ENCODE data around the gene PRRX2.
"Not testable (repeated sequence)": the region's sequence is repeated elsewhere in the genome, so short reads cannot be mapped to it uniquely, and the experiment has no call there.

Gene PRRX2

DNA sequence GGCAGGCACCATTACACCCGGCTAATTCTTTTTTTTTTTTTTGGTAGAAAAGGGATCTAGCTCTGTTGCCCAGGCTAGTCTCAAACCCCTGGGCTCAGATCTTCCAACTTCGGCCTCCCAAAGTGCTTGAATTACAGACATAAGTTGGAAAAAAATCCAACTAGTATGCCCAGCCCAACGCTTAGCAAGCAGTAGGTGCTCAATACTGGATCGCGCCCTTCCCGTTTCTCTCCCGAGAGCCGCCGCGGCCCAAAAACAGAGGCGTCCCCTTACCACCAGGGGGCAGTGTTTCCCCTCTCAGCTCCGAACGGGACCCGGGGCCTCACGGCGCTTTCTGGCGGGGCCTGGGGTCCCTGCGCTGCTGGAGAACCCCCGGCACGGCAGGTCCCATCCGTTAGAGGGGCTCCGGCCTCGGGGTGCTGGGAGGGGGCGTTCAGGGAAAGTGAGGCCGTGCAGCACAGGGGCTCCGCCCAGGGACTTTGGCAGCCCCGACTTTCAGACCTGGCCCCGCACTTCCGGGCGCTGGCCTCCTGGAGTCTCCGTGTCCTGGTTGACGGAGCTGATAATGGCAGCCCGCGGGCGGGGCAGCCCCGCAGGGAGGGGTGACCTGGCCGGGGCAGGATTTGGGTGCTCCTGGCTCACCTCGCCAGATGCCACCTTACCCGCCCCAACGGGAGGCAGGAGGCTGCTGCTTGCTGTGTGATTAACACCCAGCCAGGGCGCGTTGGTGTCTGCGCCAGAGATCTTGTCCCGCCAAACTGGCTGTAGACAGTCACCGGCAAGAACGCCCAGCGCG lies 72.2 kb downstream of the PRRX2 start:
- DNase-seq: no peak

DNA sequence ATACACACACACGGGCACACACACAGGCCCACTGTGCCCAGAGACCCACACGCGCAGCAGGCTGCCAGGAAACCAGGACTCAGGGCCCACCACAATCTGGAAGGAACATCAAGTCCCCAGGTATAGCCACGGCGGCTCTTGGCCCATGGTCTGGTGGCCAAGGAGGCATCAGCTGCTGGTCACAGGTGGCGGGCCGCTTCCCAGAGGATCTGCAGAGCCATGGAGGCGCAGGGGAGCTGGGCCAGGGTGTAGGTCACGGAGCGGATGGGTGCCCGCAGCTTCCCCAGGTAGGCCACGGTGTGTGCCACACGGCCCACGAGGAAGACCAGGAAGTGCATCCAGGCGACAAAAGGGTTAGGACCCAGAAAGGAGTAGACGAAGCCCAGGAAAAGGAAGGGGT lies 74.0 kb downstream of the PRRX2 start:
- no peak for DNase-seq

DNA sequence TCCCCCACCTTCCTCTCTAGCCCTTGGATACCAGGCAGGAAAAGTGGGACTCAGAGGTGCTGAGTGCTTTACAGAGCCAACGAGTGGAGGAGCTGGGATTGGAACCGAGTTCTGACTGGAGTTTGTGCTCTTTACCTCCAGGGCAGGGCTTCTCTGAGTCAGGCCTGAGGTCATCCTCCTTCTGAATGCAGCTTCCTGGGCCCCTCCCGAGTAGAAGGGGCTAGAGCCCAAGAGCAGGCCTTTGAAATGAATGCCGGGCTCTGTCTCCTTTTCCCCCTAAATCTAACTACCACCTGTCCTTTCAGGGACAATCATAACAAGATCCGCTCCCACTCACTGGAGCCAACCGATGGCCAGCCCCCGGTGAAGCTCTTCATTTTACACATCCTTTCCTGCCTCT lies 74.7 kb downstream of the PRRX2 start:
- no peak for DNase-seq

DNA sequence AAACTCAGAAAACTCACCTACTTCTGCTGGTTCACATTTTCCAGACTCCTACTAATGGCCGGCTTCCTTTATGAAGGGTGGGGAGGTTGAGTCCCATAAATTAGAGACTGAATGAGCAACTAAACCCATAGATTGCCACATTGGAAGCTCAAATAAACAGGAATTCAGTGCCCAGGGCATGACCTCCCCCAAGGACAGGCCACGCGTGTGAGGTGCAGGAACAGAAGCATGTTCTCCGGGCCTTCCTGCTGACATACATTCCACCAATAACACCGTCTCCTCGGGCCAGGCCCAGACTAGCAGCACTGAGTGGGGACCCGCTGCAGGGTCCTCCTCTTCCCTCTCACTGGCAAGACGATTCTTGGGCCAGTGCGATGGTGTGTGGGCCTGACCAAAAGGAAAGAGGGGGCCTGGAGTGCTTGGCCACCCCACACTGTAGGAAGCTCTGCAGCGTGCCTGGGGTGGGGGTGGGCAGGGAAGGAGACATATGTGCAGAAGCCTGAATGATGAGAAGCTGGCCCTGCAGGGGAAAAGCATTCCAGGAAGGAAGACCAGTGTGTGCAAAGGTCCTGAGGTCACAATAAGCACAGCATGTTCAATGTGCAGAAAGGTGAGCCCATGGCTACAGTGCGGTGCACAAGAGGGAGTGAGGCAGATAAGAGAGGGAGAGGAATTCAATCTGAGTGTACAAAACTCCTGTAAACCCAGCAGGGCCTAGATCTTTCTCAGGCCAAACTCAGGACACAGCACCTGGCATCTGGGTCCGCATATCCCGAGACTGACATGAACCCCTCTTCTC lies 75.4 kb downstream of the PRRX2 start:
- no peak for DNase-seq

DNA sequence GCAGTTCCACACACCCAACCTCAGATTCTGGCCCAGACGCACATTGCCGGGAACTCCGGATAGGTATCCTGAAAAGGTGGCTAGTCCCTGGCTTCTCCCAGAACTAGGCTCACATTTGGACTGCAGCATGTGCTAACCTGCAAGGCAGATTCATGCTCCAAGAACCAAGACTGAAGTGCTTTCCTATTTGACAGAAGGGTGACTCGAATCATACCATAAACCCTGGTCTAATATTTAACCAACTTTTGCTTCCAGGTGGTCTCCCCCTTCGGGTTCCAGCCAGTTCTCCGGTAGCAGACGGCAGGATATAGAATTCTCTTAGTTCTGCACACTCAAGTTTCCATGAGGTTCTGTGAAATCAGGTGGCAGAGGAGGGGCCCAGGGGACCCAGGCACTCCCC lies 79.8 kb downstream of the PRRX2 start:
- no peak for DNase-seq

DNA sequence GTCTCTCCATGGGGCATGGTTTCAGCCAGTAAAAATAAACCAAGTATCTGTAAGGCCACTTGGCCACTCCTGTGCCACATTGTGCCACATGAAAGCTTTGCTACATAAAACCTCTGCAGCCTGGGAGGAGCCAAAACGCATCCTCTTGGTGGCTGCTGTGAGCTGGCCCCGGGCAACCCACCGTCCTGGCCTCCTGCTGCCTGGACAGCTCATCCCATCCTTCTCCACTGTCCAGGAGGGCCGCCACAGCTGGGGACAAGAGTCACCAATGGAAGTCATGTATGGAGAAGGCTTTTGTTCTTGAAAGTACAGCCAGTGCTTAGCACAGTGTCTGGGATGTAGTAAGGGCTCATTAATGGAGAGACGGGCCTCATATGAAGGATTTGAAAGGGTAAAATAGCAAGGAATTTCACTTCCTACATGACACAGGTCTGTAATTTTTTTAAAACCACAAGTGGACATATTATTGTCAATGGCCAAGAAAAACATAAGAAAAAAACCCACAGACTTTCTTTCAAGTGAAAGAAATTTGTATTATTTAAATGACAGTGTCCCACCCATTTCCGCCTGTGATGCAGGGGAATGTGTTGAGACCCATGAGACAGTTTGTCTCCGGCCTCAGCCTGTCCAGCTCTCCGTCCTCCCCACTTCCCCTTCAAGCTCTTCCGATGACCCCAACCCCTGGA lies 80.8 kb downstream of the PRRX2 start:
- DNase-seq: no peak

DNA sequence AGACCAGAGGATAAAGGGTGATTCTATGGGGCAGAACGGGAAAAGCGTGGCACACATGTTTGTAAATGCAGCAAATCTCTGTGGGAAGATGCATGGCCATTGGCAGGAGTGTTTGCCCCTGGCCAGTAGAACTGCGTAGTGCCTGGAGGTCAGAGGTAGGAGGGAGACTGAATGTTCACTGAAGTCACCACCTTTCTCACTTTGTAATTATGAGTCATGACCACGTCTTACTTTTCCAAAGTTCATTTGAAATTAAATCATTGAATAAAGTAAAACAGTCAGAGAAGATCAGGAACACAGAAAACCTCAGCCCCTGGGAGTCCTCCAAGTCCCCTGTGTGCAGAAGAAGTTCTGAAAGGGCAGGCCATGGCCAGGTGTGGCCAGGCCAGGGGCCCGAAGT lies 82.8 kb downstream of the PRRX2 start:
- DNase-seq: no peak

DNA sequence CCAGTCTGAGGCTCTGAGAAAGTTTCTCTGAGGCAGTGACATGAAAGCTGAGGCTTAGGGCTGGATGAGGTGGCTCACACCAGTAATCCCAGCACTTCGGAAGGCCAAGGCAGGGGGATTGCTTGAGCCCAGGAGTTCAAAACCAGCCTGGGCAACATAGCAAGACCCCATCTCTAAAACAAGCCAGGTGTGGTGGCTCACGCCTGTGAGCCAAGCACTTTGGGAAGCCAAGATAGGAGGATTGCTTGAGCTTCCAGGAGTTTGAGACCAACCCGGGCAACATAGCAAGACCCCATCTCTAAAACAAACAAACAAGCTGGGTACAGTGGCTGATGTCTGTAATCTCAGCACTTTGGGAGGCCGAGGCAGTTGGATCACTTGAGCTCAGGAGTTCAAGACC lies 83.6 kb downstream of the PRRX2 start:
- DNase-seq: not testable (repeated sequence)

DNA sequence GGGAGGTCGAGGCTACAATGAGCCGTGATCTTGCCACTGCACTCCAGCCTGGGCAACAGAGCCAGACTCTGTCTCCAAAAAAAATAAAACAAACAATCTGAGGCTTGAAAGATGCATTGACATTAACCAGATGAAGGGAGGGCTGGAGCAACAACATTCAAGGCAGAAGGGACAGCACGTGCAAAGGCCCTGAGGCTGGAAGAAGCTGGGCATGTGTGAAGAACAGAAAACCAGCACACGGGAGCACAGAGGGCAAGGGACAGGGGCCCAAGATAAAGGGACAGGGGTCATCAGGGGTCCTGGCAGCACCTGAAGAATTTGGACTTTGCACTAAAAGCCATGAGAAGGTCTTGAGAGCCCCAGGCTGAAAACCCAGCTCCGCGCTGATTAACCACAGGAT lies 84.1 kb downstream of the PRRX2 start:
- no peak for DNase-seq

DNA sequence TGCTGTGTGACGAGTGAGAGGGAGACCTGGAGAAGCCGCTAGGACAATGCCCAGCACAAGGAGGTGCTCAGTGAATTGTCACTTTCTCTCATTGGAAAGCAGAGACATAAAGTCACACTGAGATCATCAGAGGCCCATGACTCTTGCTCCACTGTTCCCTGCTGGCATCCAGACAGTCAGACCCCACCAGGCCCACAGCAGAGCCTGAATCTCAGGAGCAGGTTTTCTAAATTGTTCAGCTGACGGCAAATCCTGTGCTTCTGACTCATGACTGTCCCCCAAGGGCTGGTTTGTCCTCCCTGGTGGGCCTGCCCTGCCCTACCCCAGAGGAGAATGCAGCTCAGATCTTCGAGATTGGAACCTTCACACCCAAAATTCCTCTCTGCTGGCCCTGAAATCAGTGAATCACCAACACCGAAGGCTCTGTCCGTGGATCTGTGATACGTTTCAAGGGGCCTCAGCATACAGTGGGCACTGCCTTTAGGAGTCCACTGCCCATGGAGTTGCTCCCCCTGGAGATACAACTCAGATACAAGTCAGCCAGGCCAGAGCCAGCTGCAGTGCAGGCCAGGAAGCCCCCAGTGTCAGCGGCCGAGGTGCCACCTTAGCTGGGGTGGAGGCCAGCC lies 84.7 kb downstream of the PRRX2 start:
- no peak for DNase-seq

DNA sequence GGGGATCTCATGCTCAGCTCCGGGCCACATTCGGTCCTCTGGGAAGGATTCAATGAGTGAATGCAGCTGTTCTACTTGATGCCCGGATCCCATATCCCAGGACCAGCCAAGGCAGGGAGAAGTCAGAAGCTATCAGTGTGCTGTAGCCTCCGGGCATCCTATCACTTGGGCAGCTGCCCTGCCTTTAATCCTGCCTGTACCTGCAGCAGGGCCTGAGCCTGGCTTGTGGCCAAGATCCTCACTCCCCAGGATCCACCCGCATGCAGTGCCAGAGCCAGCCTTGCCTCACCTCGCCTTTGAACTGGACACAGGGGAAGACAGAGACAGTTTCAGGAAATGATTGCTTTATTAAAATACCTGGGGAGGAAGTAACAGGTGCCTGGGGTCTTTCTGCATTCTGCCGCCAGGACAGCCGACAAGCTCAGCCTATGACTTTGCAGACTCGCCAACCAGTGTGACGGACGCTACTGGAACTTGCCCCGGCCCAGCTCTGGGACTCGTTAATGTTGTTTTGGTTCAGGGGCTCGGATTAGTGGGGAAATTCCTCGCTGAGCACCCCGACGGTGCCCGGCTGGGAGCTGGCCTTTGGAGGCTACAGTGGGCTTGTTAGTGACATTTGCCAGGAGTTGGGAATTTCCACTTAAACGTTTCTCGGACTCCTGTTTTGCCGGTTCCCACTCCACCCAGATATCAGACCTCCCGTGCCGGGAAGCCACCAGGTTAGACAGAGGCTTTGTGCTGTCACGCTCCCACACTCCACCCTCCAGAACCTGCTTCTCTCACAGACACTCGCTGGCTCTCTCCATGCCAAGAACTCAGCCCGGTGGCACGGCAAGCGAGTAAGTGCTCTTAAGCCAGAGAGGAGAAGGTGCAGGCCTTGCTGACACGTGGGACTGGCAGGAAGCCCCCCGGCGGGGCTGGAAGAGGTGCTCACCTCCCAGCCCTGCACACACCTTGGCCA lies 86.7 kb downstream of the PRRX2 start:
- no peak for DNase-seq

DNA sequence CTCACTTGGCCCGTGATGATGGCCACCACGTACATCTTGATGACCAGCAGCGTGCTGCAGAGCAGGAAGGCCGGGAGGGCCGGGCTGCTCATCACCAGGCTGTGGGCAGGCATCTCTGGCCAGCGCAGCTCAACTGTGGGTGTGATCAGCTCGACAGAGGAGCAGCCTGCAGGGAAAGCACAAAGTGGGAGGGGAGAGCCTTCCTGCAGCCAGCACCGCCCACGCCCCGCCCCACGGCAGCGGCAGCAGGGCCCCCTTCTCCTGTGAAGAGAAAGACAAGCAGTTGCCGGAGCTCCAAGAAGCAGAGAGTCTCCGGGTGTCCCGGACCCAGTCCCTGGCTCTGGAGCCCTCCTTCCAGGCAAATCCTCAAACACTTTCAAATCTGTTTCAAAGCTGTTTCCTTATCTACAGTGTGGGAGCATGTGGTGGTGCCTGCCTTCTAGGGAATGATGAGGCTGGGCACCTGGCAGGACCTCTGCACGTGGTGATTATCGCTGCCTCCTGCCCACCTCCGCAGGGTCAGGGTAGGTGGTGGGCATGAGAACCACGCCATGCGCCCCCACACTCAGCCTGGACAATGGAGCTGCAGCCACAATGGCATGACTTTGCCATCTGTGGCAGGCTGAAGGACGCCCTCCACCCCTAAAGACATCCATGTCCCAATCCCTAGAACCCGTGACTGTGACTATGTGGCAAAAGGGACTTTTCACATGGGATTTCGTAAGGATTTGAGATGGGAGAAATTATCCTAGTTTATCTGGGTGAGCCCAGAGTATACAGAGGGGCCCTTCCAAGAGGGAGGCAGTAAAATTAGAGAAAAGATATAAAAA lies 87.7 kb downstream of the PRRX2 start, which contains the start of gene PTGES:
Gene PTGES (minus strand): TSS at position 143 of the 830 bp plus-strand sequence. CDS start 30 bp downstream, at position 113.
- DNase-seq: no peak

DNA sequence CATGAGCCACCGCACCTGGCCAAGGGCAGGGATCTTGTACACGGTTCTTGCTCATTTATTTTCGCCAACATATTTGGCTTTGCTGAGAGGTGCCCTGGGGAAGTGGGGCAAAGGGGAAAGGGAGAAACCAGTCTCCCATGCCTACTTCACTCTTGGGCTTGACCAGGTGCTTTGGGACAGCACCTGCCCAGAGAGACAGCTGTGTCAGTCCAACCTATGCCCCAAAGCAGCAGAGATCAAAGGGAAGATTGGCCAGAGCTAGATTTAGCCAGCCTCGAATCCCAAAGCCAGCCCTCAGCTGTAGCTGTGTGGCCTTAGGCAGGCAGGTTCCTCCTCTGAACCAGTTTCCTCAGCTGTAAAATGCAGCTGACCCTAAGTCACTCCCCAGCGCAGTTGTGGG lies 89.7 kb downstream of the PRRX2 start:
- no peak for DNase-seq

DNA sequence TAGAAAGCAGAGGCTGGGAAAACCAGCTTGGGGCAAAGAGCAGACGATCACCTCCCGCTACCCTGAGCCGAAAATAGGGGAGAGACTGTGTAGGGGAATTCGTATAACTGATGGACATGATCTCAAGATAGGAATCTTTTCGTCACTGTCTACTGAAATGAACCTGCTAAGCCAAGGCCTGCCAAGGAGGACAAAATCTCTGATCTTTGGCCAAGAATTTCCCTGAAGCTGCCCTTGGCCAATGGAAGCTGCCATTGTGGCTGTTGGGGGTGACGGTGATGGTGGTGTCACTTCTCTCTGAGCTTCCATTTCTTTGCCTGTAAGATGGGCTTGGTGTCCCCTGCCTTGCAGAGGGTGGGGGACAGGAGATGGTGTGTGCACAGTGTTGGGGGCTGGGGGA lies 90.7 kb downstream of the PRRX2 start:
- no peak for DNase-seq

DNA sequence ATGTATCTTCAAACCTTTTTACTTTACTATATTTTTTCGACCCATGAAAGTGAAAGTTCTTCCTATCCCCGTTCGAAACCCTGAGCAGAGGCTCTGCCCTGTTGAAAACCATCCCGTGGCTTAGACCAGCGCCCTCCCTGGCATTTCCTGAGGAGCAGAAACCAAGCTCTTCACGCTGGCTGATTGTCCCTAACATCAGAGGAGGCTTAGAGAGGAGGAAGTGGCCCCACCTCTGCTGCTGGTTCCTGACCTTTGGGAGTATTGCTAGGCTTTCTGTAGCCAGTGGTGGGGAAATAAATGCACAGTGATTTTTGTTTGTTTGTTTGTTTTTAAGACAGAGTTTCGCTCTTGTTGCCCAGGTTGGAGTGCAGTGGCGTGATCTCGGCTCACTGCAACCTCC lies 91.6 kb downstream of the PRRX2 start:
- DNase-seq: no peak

DNA sequence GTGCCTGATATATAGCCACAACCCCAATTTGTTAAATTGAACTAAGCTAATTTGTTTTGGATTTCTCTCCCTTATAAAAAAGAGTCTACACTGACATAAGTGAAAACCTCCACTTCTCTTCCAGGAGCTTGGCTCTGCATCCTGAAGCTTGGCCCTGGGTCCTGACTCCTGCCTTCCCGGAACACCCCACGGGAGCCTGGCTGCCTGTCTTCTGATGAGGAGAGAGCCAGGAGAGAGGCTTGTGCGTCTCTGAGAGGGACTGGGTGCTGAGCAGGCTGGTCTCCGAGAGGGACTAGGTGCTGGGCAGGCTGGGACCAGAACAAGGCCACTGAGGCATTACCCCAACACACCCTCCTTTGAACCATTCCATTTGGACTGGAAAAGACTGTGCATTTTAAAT lies 93.9 kb downstream of the PRRX2 start:
- DNase-seq: no peak

DNA sequence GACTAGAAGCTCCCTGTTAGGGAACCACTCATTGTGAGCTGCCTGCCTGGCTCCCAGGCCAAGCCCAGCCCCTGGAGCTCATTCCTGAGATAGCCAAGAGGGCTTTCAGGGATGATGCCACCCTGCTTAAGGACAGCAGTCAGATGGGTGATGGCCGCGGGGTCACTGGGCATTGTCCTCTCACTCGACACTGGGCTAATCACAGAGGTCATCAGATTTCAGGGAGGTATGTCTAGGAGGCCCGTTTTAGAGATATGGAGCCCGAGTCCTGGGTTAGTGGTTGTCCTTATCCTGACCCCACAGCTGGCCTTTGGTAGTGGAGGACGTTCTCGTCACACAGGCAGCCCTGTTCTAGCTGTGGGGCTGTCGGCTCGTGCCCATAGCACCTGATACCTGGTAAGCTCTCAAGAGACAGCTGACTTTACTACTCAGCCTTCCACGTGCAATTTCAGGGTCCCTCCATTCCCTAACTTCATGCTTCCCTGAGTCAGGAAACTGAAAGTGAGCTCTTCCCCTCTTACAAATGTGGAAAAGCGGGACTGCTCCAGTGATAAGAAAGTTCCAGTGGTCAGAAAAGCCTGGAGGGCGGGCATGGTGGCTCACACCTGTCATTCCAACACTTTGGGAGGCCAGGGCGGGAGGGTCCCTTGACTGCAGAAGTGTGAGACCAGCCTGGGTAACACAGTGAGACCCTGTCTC lies 94.5 kb downstream of the PRRX2 start:
- DNase-seq: no peak

DNA sequence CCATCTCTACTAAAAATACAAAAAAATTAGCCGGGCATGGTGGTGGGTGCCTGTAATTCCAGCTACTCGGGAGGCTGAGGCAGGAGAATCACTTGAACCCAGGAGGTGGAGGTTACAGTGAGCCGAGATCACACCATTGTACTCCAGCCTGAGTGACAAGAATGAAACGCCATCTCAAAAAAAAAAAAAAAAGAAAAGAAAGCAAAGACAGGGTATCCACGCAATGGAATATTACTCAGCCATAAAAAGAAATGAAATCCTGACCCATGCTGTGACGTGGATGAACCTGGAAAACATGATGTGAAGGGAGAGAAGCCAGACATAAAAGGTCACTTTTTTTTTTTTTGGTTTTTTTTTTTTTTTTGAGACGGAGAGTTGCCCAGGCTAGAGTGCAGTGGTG lies 95.3 kb downstream of the PRRX2 start:
- not testable (repeated sequence) for DNase-seq

DNA sequence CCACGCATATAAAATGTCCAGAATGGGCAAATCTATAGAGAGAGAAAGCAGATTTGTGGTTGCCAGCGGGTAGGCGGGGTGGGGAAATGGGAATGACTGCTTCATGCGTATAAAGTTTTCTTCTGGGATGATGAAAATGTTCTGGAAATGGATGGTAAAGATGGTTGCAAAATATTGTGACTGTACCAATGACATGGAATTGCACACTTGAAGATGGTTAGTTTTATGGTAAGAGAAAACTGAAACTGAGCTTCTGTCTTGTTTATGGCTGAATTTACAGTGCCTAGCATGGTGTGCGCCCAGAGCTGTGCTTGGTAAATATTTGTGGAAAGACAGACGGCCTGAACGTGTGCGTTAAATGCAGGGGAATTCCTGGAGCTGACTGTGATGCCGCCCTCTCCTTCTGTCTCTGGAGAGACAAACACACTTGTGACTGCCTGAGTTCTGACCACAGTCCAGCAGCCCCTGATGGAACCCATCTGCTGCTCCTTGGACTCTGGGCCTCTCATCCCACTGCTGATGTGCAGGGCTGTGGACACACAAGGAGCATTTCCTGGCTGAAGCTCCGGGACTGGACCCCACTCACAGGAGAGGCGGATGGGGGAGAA lies 96.0 kb downstream of the PRRX2 start:
- DNase-seq: no peak

DNA sequence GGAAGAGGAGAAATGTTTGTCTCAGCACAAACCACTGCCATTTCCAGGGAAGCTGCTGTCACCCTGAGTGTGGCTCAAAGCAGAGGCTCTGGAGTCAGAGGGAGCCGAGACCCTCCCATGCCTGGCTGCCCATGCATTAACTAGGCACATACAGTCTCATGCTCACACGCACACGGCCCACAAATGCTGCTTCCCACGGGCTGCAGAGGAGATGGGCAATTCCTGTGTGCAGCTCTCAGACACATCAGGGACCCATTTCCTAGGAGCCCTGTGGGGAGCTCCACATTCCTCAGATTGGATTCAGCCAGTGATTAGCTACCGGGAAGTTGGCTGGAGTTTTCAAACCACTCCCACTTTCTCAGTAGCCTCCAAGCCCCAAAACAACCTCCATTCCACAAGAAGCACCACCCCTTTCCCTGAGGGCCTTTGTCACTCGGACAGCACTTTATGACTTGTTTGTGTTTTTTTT lies 96.5 kb downstream of the PRRX2 start:
- DNase-seq: no peak

All from GOT3 (cell line).